Right lobe of liver (tissue), 4 donors: ENCODE measurements around the gene UBXN1.

ENCODE experiments used
- CTCF ChIP-seq, 4 donors: fragments of 200-600 bp in 3 of 4; fragments of 450-650 bp in 1 of 4; IDR thresholded peaks; one replicate each; pipeline versions ENCODE4 v1.5.1 to v1.8.0; 2016 to 2022; ENCODE audit warnings: antibody characterized with exemption in 4 of 4, mild to moderate bottlenecking in 2 of 4
- POLR2A ChIP-seq: fragments of 450-650 bp; IDR thresholded peaks from one replicate; pipeline ENCODE4 v1.6.1; 2017; ENCODE audit warnings: antibody characterized with exemption, mild to moderate bottlenecking
- donor health status: DM: no; HTN: no; CAD: no.
- donor health status: DM: no; HTN: no; CAD: no.
- donor health status: DM: no; HTN: yes; CAD: no.

DNA sequence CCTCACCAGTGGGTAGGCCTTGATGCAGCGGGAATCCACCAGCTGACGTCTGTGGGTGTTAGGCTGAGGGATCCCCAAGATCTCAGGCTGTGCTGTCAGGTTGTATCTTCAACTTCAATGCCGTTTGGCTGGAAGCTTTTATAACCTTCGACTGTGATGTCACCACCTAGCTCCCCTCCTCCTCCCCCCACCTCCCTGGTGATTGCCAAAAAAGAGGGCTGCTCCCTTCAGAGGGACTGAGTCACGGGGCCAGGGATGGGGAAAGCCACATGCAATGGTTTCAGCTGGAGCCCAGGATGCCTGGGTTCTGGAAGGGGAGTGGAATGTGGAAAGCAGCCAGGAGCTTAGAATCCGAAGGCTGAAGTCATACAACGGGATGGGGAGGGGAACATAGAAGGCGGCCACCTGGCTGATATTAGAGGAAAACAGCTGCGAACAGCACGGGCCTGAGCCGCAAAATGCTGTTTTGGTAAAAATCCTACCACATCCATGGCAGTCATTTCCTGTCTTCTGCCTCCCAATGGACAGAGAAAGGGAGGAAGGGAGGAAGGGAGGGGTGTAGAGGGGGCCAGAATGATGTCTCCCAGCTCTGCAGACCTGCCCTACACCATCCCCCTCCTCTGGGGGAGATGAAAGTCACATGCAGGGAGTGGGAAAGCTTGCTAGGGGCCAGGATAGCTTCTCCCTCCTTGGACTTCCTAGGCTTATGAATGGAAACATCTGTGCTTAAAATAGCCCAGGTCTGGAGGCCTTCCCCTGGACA lies 10.7 kb upstream of the UBXN1 start, which contains the start of gene LRRN4CL:
- TF ChIP-seq CTCF (IDR thresholded peaks at IDR 0.05) (no peak), POLR2A (no peak)
